Measurements from ENCODE around the gene PLEKHH3.
A peak's percentile ranks its signal among the peaks of the same experiment; 100 is the strongest.

Gene PLEKHH3

DNA sequence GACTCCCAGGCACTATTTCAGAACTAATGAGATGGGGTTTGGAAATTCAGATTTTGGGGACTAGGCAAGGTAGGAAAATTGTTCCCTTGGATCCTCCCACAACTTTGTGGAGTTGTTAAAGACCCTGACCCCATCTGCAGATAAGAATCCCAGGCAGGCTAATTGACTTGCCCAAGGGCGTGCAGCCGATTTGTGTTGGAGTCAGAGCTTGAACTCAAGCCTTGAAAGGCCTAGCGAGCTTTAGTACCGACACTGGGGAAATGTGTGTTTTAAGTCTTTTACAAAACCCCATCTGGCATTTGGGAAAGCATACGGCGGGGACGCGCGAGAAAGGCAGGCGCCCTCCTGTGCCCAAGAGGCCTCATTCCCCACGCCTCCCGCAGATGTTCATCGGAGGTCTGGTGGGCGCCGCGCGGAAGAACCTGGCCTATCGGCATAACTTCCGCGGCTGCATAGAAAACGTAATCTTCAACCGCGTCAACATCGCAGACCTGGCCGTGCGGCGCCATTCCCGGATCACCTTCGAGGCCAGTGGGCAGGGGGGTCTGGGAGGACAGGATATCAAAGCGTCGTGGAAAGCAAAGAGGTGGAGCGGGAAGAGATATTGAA, 9.8 kb upstream of the PLEKHH3 start:
- TF ChIP-seq SUZ12 (IDR thresholded peaks at IDR 0.05; ENCODE audit: extremely low read depth, insufficient read depth, insufficient read length) = no peak
- no peak for TF ChIP-seq YY1 (IDR thresholded peaks at IDR 0.05; ENCODE audit: insufficient read depth, insufficient read length)
- no peak for TF ChIP-seq ZNF274 (IDR thresholded peaks at IDR 0.05; ENCODE audit: low read depth, low read length)
- H3K27me3 ChIP-seq (ENCODE audit: insufficient read depth, insufficient read length) = no peaks in the 10 kb centered on the region
- H3K36me3 ChIP-seq (ENCODE audit: insufficient read depth, insufficient read length, low read length) = peaks cover 61% of the 10 kb centered on the region
- H3K4me3 ChIP-seq (ENCODE audit: insufficient read length, low read depth) = no peak overlapping the region
- H3K4me1 ChIP-seq (ENCODE audit: insufficient read depth, insufficient read length) = peaks cover 30% of the 10 kb centered on the region
- DNase-seq (ENCODE audit: low read depth, low spot score) = no peak
- H3K9me3 ChIP-seq (ENCODE audit: insufficient read depth, low read length) = no peaks in the 10 kb centered on the region
- peak overlapping the region; percentile 39 for H3K9ac ChIP-seq (ENCODE audit: insufficient read length, low read depth)

DNA sequence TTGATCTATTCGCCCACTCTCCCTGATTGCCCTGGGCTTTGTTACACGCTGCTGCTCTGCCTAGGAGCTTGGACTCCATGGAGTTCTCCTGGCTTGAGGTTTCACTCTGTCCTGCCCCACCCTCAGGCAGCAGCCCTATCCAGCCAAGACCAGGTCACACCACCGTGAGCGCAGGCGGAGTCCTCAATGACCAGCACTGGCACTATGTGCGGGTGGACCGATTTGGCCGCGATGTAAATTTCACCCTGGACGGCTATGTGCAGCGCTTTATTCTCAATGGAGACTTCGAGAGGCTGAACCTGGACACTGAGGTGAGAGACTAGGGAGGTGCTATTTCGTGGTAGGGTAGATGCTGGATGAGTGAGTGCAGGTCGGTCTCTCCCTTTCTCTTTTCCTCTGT, 9.0 kb upstream of the PLEKHH3 start:
- Histone ChIP-seq H3K4me3 (ENCODE audit: insufficient read length, low read depth) (no peak overlapping the region), H3K27me3 (ENCODE audit: insufficient read depth, insufficient read length) (no peaks in the 10 kb centered on the region), H3K9ac (ENCODE audit: insufficient read length, low read depth) (no peak overlapping the region), H3K36me3 (ENCODE audit: insufficient read depth, insufficient read length, low read length) (peaks cover 54% of the 10 kb centered on the region), H3K9me3 (ENCODE audit: insufficient read depth, low read length) (no peaks in the 10 kb centered on the region), H3K4me1 (ENCODE audit: insufficient read depth, insufficient read length) (peaks cover 31% of the 10 kb centered on the region)
- TF ChIP-seq YY1 (IDR thresholded peaks at IDR 0.05; ENCODE audit: insufficient read depth, insufficient read length) = no peak
- no peak for DNase-seq (ENCODE audit: low read depth, low spot score)

DNA sequence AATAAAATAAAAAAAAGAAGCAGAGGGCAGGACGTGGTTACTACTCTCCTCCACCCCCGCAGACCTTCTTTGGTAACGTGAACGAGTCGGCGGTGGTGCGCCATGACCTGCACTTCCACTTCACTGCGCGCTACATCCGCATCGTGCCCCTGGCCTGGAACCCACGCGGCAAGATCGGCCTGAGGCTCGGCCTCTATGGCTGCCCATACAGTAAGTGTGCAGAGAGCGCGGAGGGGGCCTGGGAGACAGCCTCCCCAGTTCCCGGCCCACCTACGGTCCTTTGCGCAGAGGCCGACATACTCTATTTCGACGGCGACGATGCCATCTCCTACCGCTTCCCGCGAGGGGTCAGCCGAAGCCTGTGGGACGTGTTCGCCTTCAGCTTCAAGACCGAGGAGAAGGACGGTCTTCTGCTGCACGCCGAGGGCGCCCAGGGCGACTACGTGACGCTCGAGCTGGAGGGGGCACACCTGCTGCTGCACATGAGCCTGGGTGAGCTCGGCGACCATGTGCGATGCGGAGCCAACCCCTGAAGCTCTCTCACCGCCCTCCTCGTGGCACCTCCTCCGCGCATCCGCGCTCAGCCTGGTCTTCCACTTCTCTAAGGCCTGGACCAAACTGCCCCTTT, 8.2 kb upstream of the PLEKHH3 start:
- no peak for DNase-seq (ENCODE audit: low read depth, low spot score)
- peaks cover 35% of the 10 kb centered on the region for H3K4me1 ChIP-seq (ENCODE audit: insufficient read depth, insufficient read length)
- H3K36me3 ChIP-seq (ENCODE audit: insufficient read depth, insufficient read length, low read length) = peaks cover 46% of the 10 kb centered on the region
- TF ChIP-seq ZNF274 (IDR thresholded peaks at IDR 0.05; ENCODE audit: low read depth, low read length) = no peak
- TF ChIP-seq YY1 (IDR thresholded peaks at IDR 0.05; ENCODE audit: insufficient read depth, insufficient read length) = no peak
- no peak for TF ChIP-seq SUZ12 (IDR thresholded peaks at IDR 0.05; ENCODE audit: extremely low read depth, insufficient read depth, insufficient read length)
- no peak overlapping the region for H3K9ac ChIP-seq (ENCODE audit: insufficient read length, low read depth)
- no peaks in the 10 kb centered on the region for H3K9me3 ChIP-seq (ENCODE audit: insufficient read depth, low read length)
- no peak overlapping the region for H3K4me3 ChIP-seq (ENCODE audit: insufficient read length, low read depth)
- peaks cover 7% of the 10 kb centered on the region for H3K27me3 ChIP-seq (ENCODE audit: insufficient read depth, insufficient read length)

DNA sequence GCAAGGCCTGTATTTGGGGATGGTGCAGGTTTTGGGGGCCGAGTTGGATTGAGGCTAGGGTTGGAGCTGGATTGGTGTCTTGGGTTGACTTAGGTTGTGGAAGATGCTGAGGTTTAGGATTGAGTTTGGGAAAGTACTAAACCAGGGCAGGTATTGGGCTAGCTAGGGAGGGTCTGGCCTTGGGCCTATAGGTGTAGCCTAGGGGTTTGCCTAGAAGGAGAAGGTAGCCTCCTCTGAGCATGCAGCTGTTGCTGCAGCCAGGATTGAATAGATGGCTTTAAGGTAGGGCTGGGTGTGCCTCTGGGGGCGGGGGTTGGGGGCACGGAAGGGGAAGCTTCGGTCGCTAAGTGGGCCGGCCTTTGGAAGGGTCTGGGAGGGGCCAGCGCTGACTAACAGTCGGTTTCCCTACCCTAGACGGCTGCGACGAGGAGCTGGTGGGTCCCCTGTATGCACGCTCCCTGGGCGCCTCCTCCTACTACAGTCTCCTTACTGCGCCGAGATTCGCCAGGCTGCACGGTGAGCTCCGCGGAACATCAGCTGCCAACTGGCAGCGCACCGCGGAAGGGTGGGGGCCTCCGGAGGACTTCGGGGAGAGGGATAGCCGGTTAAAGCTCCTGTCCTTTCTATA, 6.7 kb upstream of the PLEKHH3 start:
- Histone ChIP-seq H3K4me1 (ENCODE audit: insufficient read depth, insufficient read length) (peaks cover 37% of the 10 kb centered on the region), H3K36me3 (ENCODE audit: insufficient read depth, insufficient read length, low read length) (peaks cover 33% of the 10 kb centered on the region), H3K4me3 (ENCODE audit: insufficient read length, low read depth) (peak overlapping the region; percentile 74), H3K9me3 (ENCODE audit: insufficient read depth, low read length) (no peaks in the 10 kb centered on the region), H3K27me3 (ENCODE audit: insufficient read depth, insufficient read length) (peaks cover 11% of the 10 kb centered on the region), H3K9ac (ENCODE audit: insufficient read length, low read depth) (peak overlapping the region; percentile 91)
- DNase-seq (ENCODE audit: low read depth, low spot score) = no peak
- TF ChIP-seq SUZ12 (IDR thresholded peaks at IDR 0.05; ENCODE audit: extremely low read depth, insufficient read depth, insufficient read length) (no peak), ZNF274 (IDR thresholded peaks at IDR 0.05; ENCODE audit: low read depth, low read length) (no peak), YY1 (IDR thresholded peaks at IDR 0.05; ENCODE audit: insufficient read depth, insufficient read length) (no peak)

DNA sequence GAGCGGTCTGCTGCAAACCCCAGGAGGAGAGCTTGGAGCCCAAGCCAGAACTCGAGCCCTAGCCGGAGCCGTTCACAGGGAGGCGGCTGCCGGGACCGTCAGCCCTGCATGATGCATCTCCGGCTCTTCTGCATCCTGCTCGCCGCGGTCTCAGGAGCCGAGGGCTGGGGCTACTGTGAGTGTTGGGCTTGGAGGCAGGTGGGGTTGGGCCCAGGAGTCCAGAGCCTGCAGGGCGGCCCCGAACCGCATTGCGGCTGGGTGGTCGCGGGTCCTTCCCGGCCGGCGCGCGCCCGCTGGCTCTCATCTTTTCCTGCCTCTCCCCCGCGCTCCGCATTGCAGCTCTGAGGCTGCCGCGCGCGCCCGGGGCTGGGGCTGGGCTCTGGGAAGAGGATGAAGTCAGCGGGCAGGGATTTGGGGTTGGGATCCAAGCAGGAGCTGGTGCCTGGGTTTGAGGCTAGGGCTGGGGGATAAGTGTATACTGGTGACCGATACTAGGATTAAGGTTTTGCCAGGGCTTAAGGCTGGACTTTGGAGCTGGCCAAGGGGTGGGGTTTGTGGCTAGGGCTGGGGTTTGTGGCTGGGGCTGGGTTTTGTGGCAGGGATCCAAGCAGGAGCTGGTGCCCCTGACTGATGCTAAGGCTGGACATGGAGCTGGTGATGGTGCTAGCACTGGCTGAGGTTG, 6.1 kb upstream of the PLEKHH3 start:
- no peak for DNase-seq (ENCODE audit: low read depth, low spot score)

DNA sequence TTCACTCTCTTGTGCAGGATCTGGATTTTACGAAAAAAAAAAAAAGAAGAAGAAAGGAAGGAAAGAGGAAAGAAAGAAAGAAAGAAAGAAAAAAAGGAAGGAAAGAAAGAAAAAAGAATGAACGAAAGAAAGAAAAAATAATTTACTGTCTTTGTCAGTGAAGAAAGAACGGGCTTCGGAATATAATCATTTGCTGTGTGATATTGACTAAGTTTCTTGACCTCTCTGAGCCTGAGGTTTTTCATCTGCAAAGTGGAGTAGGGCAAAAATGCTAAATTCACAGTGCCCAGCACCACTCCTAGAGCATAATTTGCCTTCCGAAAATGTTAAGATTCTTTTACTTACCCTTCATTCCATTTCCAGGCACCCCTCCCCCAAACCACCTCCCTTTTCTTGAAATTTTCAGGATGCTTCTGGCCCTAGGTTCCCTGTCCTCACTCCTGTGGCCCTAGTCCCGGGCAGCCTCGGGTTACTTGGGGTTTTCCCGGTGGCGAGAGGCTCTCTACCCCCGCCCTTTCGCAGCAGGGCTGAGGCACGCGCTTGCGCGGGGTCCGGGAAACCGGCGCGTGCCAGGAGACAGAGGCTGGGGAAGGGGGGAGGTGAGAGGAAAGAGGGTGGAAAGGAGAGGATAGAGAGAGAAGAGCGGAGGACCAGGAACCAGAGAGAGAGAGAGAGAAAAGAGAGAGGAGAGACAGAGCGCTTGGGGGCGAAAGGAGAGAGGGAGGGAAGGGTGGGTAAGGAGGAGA, 5.4 kb upstream of the PLEKHH3 start, which contains the start of gene CNTNAP1:
TSS of gene CNTNAP1 (plus strand) at position 556 of the 746 bp plus-strand sequence. CDS start 299 bp downstream, outside the sequence.
- no peak for DNase-seq (ENCODE audit: low read depth, low spot score)
- no peak for TF ChIP-seq ZNF274 (IDR thresholded peaks at IDR 0.05; ENCODE audit: low read depth, low read length)
- no peak for TF ChIP-seq SUZ12 (IDR thresholded peaks at IDR 0.05; ENCODE audit: extremely low read depth, insufficient read depth, insufficient read length)
- TF ChIP-seq YY1 (IDR thresholded peaks at IDR 0.05; ENCODE audit: insufficient read depth, insufficient read length) = no peak
- Histone ChIP-seq H3K9ac (ENCODE audit: insufficient read length, low read depth) (peak within 1 kb of the TSS; percentile 91), H3K36me3 (ENCODE audit: insufficient read depth, insufficient read length, low read length) (peaks cover 23% of the 10 kb centered on the region), H3K27me3 (ENCODE audit: insufficient read depth, insufficient read length) (peaks cover 11% of the 10 kb centered on the region), H3K4me3 (ENCODE audit: insufficient read length, low read depth) (peak within 1 kb of the TSS; percentile 74), H3K9me3 (ENCODE audit: insufficient read depth, low read length) (no peaks in the 10 kb centered on the region), H3K4me1 (ENCODE audit: insufficient read depth, insufficient read length) (peaks cover 27% of the 10 kb centered on the region)

More for the DNA sequence above, 6.1 kb upstream of the PLEKHH3 start:
- H3K4me3 ChIP-seq (ENCODE audit: insufficient read length, low read depth) = peak overlapping the region; percentile 74
- peaks cover 33% of the 10 kb centered on the region for H3K4me1 ChIP-seq (ENCODE audit: insufficient read depth, insufficient read length)
- peaks cover 11% of the 10 kb centered on the region for H3K27me3 ChIP-seq (ENCODE audit: insufficient read depth, insufficient read length)
- H3K9ac ChIP-seq (ENCODE audit: insufficient read length, low read depth) = peak overlapping the region; percentile 91
- H3K9me3 ChIP-seq (ENCODE audit: insufficient read depth, low read length) = no peaks in the 10 kb centered on the region
- H3K36me3 ChIP-seq (ENCODE audit: insufficient read depth, insufficient read length, low read length) = peaks cover 29% of the 10 kb centered on the region
- TF ChIP-seq YY1 (IDR thresholded peaks at IDR 0.05; ENCODE audit: insufficient read depth, insufficient read length) (no peak), ZNF274 (IDR thresholded peaks at IDR 0.05; ENCODE audit: low read depth, low read length) (no peak), SUZ12 (IDR thresholded peaks at IDR 0.05; ENCODE audit: extremely low read depth, insufficient read depth, insufficient read length) (no peak)
